ENCODE results near the gene CPAMD8. TPM values are rescaled to one million over a fixed set of nuclear protein-coding genes. Genes with fewer than 3 reads are reported as not detected.

Gene CPAMD8
- total RNA-seq, 2 donors from 2014 or later: 5.5 to 21.4 TPM

- H3K36me3 ChIP-seq: no peaks in the 10 kb centered on the region
- H3K27me3 ChIP-seq: no peaks in the 10 kb centered on the region
- DNase-seq (ENCODE audit: low spot score): no peak
- H3K27ac ChIP-seq: peak overlapping the region in 1 of 2 donors; percentile 69
- H3K4me1 ChIP-seq: peaks cover 0 to 37% of the 10 kb centered on the region in 2 donors
- H3K4me3 ChIP-seq: peak overlapping the region in 1 of 2 donors; percentile 46
- TF ChIP-seq CTCF (IDR thresholded peaks at IDR 0.05): no peak
- H3K9me3 ChIP-seq: no peaks in the 10 kb centered on the region
Observed at GRCh38 chr19:16890461-16891184, 136.0 kb downstream of the CPAMD8 start.

- H3K27me3 ChIP-seq: no peaks in the 10 kb centered on the region
- H3K4me1 ChIP-seq: peaks cover 0 to 38% of the 10 kb centered on the region in 2 donors
- TF ChIP-seq CTCF (IDR thresholded peaks at IDR 0.05): no peak
- no peak for DNase-seq (ENCODE audit: low spot score)
- H3K36me3 ChIP-seq: no peaks in the 10 kb centered on the region
- peak overlapping the region in 1 of 2 donors; percentile 46 for H3K4me3 ChIP-seq
- peak overlapping the region; percentile 55 to 69 for H3K27ac ChIP-seq
- H3K9me3 ChIP-seq: no peaks in the 10 kb centered on the region
Observed at GRCh38 chr19:16889883-16890460, 136.6 kb downstream of the CPAMD8 start.

- peak overlapping the region in 1 of 2 donors; percentile 46 for H3K4me3 ChIP-seq
- no peaks in the 10 kb centered on the region for H3K9me3 ChIP-seq
- DNase-seq (ENCODE audit: low spot score): no peak
- no peaks in the 10 kb centered on the region for H3K27me3 ChIP-seq
- no peaks in the 10 kb centered on the region for H3K36me3 ChIP-seq
- peaks cover 0 to 38% of the 10 kb centered on the region in 2 donors for H3K4me1 ChIP-seq
- TF ChIP-seq CTCF (IDR thresholded peaks at IDR 0.05): peak in 1 of 2 donors; percentile 33
- H3K27ac ChIP-seq: peak overlapping the region; percentile 55 to 69
Observed at GRCh38 chr19:16889366-16889882, 137.2 kb downstream of the CPAMD8 start.

- H3K4me3 ChIP-seq: peak within 1 kb of the TSS in 1 of 2 donors; percentile 46
- peak within 1 kb of the TSS; percentile 64 to 69 for H3K27ac ChIP-seq
- H3K27me3 ChIP-seq: no peaks in the 10 kb centered on the region
- peak; percentile 63 for DNase-seq (ENCODE audit: low spot score)
- no peaks in the 10 kb centered on the region for H3K9me3 ChIP-seq
- H3K4me1 ChIP-seq: peaks cover 0 to 38% of the 10 kb centered on the region in 2 donors
- no peak for TF ChIP-seq CTCF (IDR thresholded peaks at IDR 0.05)
- H3K36me3 ChIP-seq: no peaks in the 10 kb centered on the region
Observed at GRCh38 chr19:16888629-16889365, 137.8 kb downstream of the CPAMD8 start, which contains the start of gene F2RL3. F2RL3 (plus strand) TSS chr19:16888999; CDS start chr19:16889190, 191 bp downstream.

GRCh38 chr19:16887353-16888265 is 139.0 kb downstream of the CPAMD8 start:
- TF ChIP-seq CTCF (IDR thresholded peaks at IDR 0.05): no peak
- no peaks in the 10 kb centered on the region for H3K27me3 ChIP-seq
- H3K36me3 ChIP-seq: no peaks in the 10 kb centered on the region
- peaks cover 0 to under 1% of the 10 kb centered on the region in 2 donors for H3K9me3 ChIP-seq
- no peak for DNase-seq (ENCODE audit: low spot score)
- H3K27ac ChIP-seq: peak overlapping the region; percentile 64 to 69
- H3K4me1 ChIP-seq: peaks cover 0 to 38% of the 10 kb centered on the region in 2 donors
- H3K4me3 ChIP-seq: no peak overlapping the region

Data from right atrium auricular region (tissue), 2 donors.